ENCODE measurements around the gene ADAMTSL3.

The ADAMTSL3 gene

DNA sequence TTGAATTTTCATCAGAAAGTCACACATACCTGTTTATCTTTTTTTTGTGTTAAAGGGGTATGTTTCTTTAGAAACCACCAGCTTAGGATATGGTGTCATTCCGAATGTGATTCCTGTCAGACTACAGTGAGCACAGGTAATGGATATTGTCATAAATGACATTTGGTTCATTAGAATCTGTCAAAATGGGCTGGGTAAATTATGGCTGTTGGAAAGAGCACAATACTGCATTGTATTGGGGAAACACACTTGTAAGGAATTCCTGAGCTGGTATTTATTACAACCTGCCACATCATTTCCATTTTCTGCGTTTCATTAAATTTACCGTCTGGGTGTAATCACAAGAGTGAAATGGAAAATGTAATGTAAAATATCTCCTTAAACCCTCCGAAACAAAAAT lies 78.8 kb downstream of the ADAMTSL3 start:
- H3K4me3 ChIP-seq (ENCODE audit: low read length in 2 of 2) = no peak overlapping the region
- no peaks in the 10 kb centered on the region for H3K4me1 ChIP-seq (ENCODE audit: control insufficient read depth in 2 of 2, insufficient read depth in 1 of 2, low read depth in 1 of 2, low read length in 2 of 2)
- H2AFZ ChIP-seq (ENCODE audit: low read length) = no peak overlapping the region
- no peak overlapping the region for H2BK15ac ChIP-seq (ENCODE audit: low read length)
- H2AK5ac ChIP-seq (ENCODE audit: low read depth, low read length) = no peak overlapping the region
- no peak overlapping the region for H3K27ac ChIP-seq (replicated peaks; ENCODE audit: low read length)
- WGBS, 2 donors (ENCODE audit: extremely low coverage in 2 of 2, insufficient read length in 2 of 2, insufficient replicate concordance in 1 of 2) = no CpG with 5 or more reads among the region's 4 CpGs
- no peak overlapping the region for H2BK12ac ChIP-seq (ENCODE audit: low read length)
- H3K18ac ChIP-seq (ENCODE audit: low read length) = no peak overlapping the region
- H3K79me1 ChIP-seq (ENCODE audit: low read depth, low read length) = no peaks in the 10 kb centered on the region
- no peaks in the 10 kb centered on the region for H3K27me3 ChIP-seq (ENCODE audit: control insufficient read depth in 3 of 3, insufficient read depth in 3 of 3, low read depth in 1 of 3, low read length in 3 of 3)
- no peak overlapping the region for H2BK120ac ChIP-seq (ENCODE audit: low read depth, low read length)
- H4K91ac ChIP-seq (ENCODE audit: low read depth, low read length, poor library complexity) = no peak overlapping the region
- no peak overlapping the region for H4K8ac ChIP-seq (ENCODE audit: low read depth, low read length)
- no peak overlapping the region for H3K23ac ChIP-seq (ENCODE audit: low read depth, low read length, poor library complexity)
- H3K9ac ChIP-seq (ENCODE audit: low read depth, low read length, poor library complexity) = no peak overlapping the region
- H2BK5ac ChIP-seq (ENCODE audit: low read length) = no peak overlapping the region
- H3K14ac ChIP-seq (ENCODE audit: low read length) = no peak overlapping the region
- H3K36me3 ChIP-seq (replicated peaks in 1 of 2; ENCODE audit: control insufficient read depth in 2 of 2, insufficient read depth in 2 of 2, low read length in 2 of 2) = no peaks in the 10 kb centered on the region
- H3K9me3 ChIP-seq (replicated peaks in 1 of 2; ENCODE audit: control insufficient read depth in 2 of 2, insufficient read depth in 1 of 2, low read depth in 1 of 2, low read length in 2 of 2) = no peaks in the 10 kb centered on the region
- DNase-seq (ENCODE audit: low spot score) = no peak
- no peak overlapping the region for H3K4me2 ChIP-seq (ENCODE audit: insufficient read depth, low read length, poor library complexity, severe bottlenecking)
- no peak overlapping the region for H3K4ac ChIP-seq (ENCODE audit: low read length)

DNA sequence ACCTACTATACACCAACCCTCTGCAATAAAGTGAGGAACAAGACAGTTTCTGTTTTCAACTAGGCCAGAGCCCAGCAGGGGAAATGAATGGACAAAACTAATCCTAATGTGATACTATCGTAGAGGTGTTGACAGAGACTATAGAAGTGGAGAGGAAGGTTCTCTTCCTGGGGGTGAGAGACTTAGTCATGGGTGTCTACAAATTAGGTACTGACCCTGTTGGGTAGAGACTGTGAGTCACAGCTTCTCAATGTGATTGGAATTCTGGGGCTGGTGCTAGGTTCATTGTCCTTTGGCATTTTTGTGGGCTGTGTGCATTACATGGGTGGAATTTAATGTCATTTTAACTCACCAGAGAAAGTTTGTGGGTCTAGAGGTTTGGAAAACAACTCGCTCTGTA lies 79.3 kb downstream of the ADAMTSL3 start:
- no peaks in the 10 kb centered on the region for H3K79me1 ChIP-seq (ENCODE audit: low read depth, low read length)
- H3K14ac ChIP-seq (ENCODE audit: low read length) = no peak overlapping the region

DNA sequence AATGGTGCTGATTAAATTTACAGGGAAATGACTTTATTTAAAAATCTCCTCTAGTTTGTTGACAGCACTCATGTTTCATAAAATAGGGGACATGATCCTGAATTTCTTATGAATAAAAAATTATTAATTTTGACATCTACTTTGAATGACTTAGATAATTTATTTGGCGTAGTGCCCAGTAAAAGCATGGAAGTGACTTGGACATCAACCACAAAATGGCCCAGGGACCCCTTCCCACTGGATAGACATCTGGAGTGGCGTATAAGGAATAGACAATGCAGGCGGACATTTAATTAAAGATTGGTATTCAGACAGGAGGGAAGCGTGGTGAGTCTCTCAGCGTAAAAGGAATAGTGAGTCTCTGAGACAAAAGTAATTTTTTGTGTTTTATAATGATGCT lies 79.8 kb downstream of the ADAMTSL3 start:
- Histone ChIP-seq H3K23ac (ENCODE audit: low read depth, low read length, poor library complexity) (no peak overlapping the region), H2BK12ac (ENCODE audit: low read length) (no peak overlapping the region), H3K9me3 (replicated peaks in 1 of 2; ENCODE audit: control insufficient read depth in 2 of 2, insufficient read depth in 1 of 2, low read depth in 1 of 2, low read length in 2 of 2) (no peaks in the 10 kb centered on the region), H4K91ac (ENCODE audit: low read depth, low read length, poor library complexity) (no peak overlapping the region), H2BK5ac (ENCODE audit: low read length) (no peak overlapping the region), H3K9ac (ENCODE audit: low read depth, low read length, poor library complexity) (no peak overlapping the region), H3K4me2 (ENCODE audit: insufficient read depth, low read length, poor library complexity, severe bottlenecking) (no peak overlapping the region), H3K36me3 (replicated peaks in 1 of 2; ENCODE audit: control insufficient read depth in 2 of 2, insufficient read depth in 2 of 2, low read length in 2 of 2) (no peaks in the 10 kb centered on the region), H2AFZ (ENCODE audit: low read length) (no peak overlapping the region), H2AK5ac (ENCODE audit: low read depth, low read length) (no peak overlapping the region), H3K79me1 (ENCODE audit: low read depth, low read length) (no peaks in the 10 kb centered on the region), H3K18ac (ENCODE audit: low read length) (no peak overlapping the region), H4K8ac (ENCODE audit: low read depth, low read length) (no peak overlapping the region), H3K14ac (ENCODE audit: low read length) (no peak overlapping the region), H3K27me3 (ENCODE audit: control insufficient read depth in 3 of 3, insufficient read depth in 3 of 3, low read depth in 1 of 3, low read length in 3 of 3) (no peaks in the 10 kb centered on the region), H3K27ac (replicated peaks; ENCODE audit: low read length) (no peak overlapping the region), H3K4me1 (ENCODE audit: control insufficient read depth in 2 of 2, insufficient read depth in 1 of 2, low read depth in 1 of 2, low read length in 2 of 2) (no peaks in the 10 kb centered on the region), H3K4ac (ENCODE audit: low read length) (no peak overlapping the region), H3K4me3 (ENCODE audit: low read length in 2 of 2) (no peak overlapping the region), H2BK120ac (ENCODE audit: low read depth, low read length) (no peak overlapping the region), H2BK15ac (ENCODE audit: low read length) (no peak overlapping the region)
- no peak for DNase-seq (ENCODE audit: low spot score)
- no CpG with 5 or more reads among the region's 5 CpGs for WGBS, 2 donors (ENCODE audit: extremely low coverage in 2 of 2, insufficient read length in 2 of 2, insufficient replicate concordance in 1 of 2)

More for the DNA sequence above, 79.3 kb downstream of the ADAMTSL3 start:
- H3K4ac ChIP-seq (ENCODE audit: low read length) = no peak overlapping the region
- no peak overlapping the region for H2AFZ ChIP-seq (ENCODE audit: low read length)
- H4K91ac ChIP-seq (ENCODE audit: low read depth, low read length, poor library complexity) = no peak overlapping the region
- no peaks in the 10 kb centered on the region for H3K4me1 ChIP-seq (ENCODE audit: control insufficient read depth in 2 of 2, insufficient read depth in 1 of 2, low read depth in 1 of 2, low read length in 2 of 2)
- no peak overlapping the region for H3K9ac ChIP-seq (ENCODE audit: low read depth, low read length, poor library complexity)
- H3K27me3 ChIP-seq (ENCODE audit: control insufficient read depth in 3 of 3, insufficient read depth in 3 of 3, low read depth in 1 of 3, low read length in 3 of 3) = no peaks in the 10 kb centered on the region
- H2BK15ac ChIP-seq (ENCODE audit: low read length) = no peak overlapping the region
- no peak overlapping the region for H2BK5ac ChIP-seq (ENCODE audit: low read length)
- H3K9me3 ChIP-seq (replicated peaks in 1 of 2; ENCODE audit: control insufficient read depth in 2 of 2, insufficient read depth in 1 of 2, low read depth in 1 of 2, low read length in 2 of 2) = no peaks in the 10 kb centered on the region
- no peak overlapping the region for H3K4me3 ChIP-seq (ENCODE audit: low read length in 2 of 2)
- no peak overlapping the region for H3K4me2 ChIP-seq (ENCODE audit: insufficient read depth, low read length, poor library complexity, severe bottlenecking)
- no peak overlapping the region for H4K8ac ChIP-seq (ENCODE audit: low read depth, low read length)
- H2BK120ac ChIP-seq (ENCODE audit: low read depth, low read length) = no peak overlapping the region
- H3K36me3 ChIP-seq (replicated peaks in 1 of 2; ENCODE audit: control insufficient read depth in 2 of 2, insufficient read depth in 2 of 2, low read length in 2 of 2) = no peaks in the 10 kb centered on the region
- DNase-seq (ENCODE audit: low spot score) = no peak
- H2AK5ac ChIP-seq (ENCODE audit: low read depth, low read length) = no peak overlapping the region
- no peak overlapping the region for H3K18ac ChIP-seq (ENCODE audit: low read length)
- H3K27ac ChIP-seq (replicated peaks; ENCODE audit: low read length) = no peak overlapping the region
- WGBS, 2 donors (ENCODE audit: extremely low coverage in 2 of 2, insufficient read length in 2 of 2, insufficient replicate concordance in 1 of 2) = no CpG with 5 or more reads among the region's 2 CpGs
- H2BK12ac ChIP-seq (ENCODE audit: low read length) = no peak overlapping the region
- no peak overlapping the region for H3K23ac ChIP-seq (ENCODE audit: low read depth, low read length, poor library complexity)

DNA sequence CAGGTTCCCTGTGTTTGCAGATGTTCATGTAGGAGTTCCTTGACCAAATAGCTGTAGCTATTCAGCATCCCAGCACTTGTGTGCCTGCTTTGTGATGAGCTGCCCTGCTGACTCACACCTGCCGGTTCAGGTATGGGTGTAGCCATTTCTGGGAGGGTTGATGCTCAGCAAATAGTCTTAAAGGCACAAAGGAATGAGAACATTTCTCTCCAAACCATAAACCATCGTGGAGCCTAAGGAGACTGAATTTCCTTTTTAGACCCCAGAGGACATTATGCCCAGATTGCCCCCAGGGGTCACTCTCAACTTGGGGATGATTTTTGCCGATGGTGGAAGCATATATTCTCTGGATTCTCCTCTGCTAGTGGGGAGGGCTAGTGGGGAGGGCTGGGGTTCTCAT lies 80.6 kb downstream of the ADAMTSL3 start:
- Histone ChIP-seq H3K27me3 (ENCODE audit: control insufficient read depth in 3 of 3, insufficient read depth in 3 of 3, low read depth in 1 of 3, low read length in 3 of 3) (no peaks in the 10 kb centered on the region), H2AK5ac (ENCODE audit: low read depth, low read length) (no peak overlapping the region), H2BK5ac (ENCODE audit: low read length) (no peak overlapping the region), H3K9me3 (replicated peaks in 1 of 2; ENCODE audit: control insufficient read depth in 2 of 2, insufficient read depth in 1 of 2, low read depth in 1 of 2, low read length in 2 of 2) (no peaks in the 10 kb centered on the region), H2BK15ac (ENCODE audit: low read length) (no peak overlapping the region), H3K4me1 (ENCODE audit: control insufficient read depth in 2 of 2, insufficient read depth in 1 of 2, low read depth in 1 of 2, low read length in 2 of 2) (no peaks in the 10 kb centered on the region), H4K91ac (ENCODE audit: low read depth, low read length, poor library complexity) (no peak overlapping the region), H2BK120ac (ENCODE audit: low read depth, low read length) (no peak overlapping the region), H4K8ac (ENCODE audit: low read depth, low read length) (no peak overlapping the region), H3K36me3 (replicated peaks in 1 of 2; ENCODE audit: control insufficient read depth in 2 of 2, insufficient read depth in 2 of 2, low read length in 2 of 2) (no peaks in the 10 kb centered on the region), H3K18ac (ENCODE audit: low read length) (no peak overlapping the region), H3K4me2 (ENCODE audit: insufficient read depth, low read length, poor library complexity, severe bottlenecking) (no peak overlapping the region), H3K27ac (replicated peaks; ENCODE audit: low read length) (no peak overlapping the region), H3K4ac (ENCODE audit: low read length) (no peak overlapping the region), H3K4me3 (ENCODE audit: low read length in 2 of 2) (no peak overlapping the region), H2BK12ac (ENCODE audit: low read length) (no peak overlapping the region), H3K79me1 (ENCODE audit: low read depth, low read length) (no peaks in the 10 kb centered on the region), H2AFZ (ENCODE audit: low read length) (no peak overlapping the region), H3K9ac (ENCODE audit: low read depth, low read length, poor library complexity) (no peak overlapping the region), H3K14ac (ENCODE audit: low read length) (no peak overlapping the region), H3K23ac (ENCODE audit: low read depth, low read length, poor library complexity) (no peak overlapping the region)
- DNase-seq (ENCODE audit: low spot score) = no peak
- WGBS, 2 donors (ENCODE audit: extremely low coverage in 2 of 2, insufficient read length in 2 of 2, insufficient replicate concordance in 1 of 2) = no CpG with 5 or more reads among the region's 3 CpGs
